ENCODE results near the gene CAPZA1.

The CAPZA1 gene

GRCh38 chr1:112589766-112590165 is 29.9 kb upstream of the CAPZA1 start:
- TF ChIP-seq, protein P1, sequence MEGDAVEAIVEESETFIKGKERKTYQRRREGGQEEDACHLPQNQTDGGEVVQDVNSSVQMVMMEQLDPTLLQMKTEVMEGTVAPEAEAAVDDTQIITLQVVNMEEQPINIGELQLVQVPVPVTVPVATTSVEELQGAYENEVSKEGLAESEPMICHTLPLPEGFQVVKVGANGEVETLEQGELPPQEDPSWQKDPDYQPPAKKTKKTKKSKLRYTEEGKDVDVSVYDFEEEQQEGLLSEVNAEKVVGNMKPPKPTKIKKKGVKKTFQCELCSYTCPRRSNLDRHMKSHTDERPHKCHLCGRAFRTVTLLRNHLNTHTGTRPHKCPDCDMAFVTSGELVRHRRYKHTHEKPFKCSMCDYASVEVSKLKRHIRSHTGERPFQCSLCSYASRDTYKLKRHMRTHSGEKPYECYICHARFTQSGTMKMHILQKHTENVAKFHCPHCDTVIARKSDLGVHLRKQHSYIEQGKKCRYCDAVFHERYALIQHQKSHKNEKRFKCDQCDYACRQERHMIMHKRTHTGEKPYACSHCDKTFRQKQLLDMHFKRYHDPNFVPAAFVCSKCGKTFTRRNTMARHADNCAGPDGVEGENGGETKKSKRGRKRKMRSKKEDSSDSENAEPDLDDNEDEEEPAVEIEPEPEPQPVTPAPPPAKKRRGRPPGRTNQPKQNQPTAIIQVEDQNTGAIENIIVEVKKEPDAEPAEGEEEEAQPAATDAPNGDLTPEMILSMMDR (IDR thresholded peaks at IDR 0.05; ENCODE audit: control insufficient read depth, insufficient read depth, low read depth, low read length, missing control alignments) = no peak
- no peak overlapping the region for H3K4me3 ChIP-seq (ENCODE audit: control insufficient read depth, low read depth, low read length)
- no peak for DNase-seq (ENCODE audit: low read depth)

DNA sequence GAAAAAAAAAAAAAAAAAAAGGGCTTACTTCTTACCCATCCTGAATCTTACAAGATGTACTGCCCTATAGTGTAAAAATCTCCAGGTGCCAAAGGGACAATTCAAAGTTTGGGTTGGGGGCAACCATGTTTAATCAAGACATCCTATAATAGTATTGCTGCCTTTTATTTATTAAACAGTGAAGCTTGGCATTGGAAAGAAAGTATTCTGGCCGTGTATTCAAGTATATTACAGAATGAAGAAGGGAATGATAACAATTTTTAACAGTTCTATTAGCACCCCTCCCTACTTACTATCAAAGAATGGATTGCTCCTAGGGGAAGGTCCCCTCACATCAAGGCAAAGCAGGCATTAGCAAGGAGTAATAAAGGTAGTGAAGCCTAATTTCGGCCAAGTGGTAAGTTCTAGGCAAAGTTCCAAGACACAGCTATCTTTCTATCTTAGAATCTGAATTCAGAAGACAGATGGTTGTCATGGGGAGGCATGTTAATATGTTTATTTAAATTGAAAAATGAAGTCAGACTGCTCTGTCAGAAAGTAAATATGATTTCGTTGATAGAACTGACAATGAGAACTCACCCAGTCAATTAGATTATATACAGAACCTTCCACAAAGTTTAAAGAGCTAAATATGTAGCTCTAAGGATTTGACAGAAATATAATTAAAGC is 25.3 kb upstream of the CAPZA1 start:
- no peak overlapping the region for H3K4me3 ChIP-seq (ENCODE audit: control insufficient read depth, low read depth, low read length)
- TF ChIP-seq, protein P1 (IDR thresholded peaks at IDR 0.05; ENCODE audit: control insufficient read depth, insufficient read depth, low read depth, low read length, missing control alignments) = no peak
- no peak for DNase-seq (ENCODE audit: low read depth)

GRCh38 chr1:112599477-112599876 is 20.2 kb upstream of the CAPZA1 start:
- DNase-seq (ENCODE audit: low read depth) = no peak
- TF ChIP-seq, protein P1 (IDR thresholded peaks at IDR 0.05; ENCODE audit: control insufficient read depth, insufficient read depth, low read depth, low read length, missing control alignments) = no peak
- no peak overlapping the region for H3K4me3 ChIP-seq (ENCODE audit: control insufficient read depth, low read depth, low read length)

DNA sequence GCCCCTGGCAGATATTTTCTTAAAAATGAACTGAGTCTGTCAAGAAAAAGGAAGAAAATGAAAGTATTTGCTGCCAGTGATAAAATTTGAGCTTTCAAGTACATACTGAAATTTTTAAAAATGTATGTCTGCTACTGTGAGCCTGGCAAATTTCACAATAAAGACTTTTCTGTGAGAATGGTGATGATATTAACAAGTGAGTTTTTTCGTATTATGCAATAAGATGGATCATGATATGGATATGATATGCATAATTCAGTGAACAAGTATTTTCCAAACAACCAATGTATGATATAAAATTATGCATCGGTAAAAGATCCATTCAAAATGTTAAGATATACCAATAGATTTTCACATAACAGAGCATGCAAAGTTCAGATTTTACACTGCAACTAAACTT is 16.6 kb upstream of the CAPZA1 start:
- no peak overlapping the region for H3K4me3 ChIP-seq (ENCODE audit: control insufficient read depth, low read depth, low read length)
- TF ChIP-seq, protein P1 (IDR thresholded peaks at IDR 0.05; ENCODE audit: control insufficient read depth, insufficient read depth, low read depth, low read length, missing control alignments) = no peak
- DNase-seq (ENCODE audit: low read depth) = no peak

- DNase-seq (ENCODE audit: low read depth) = no peak
- TF ChIP-seq, protein P1 (IDR thresholded peaks at IDR 0.05; ENCODE audit: control insufficient read depth, insufficient read depth, low read depth, low read length, missing control alignments) = no peak
- H3K4me3 ChIP-seq (ENCODE audit: control insufficient read depth, low read depth, low read length) = no peak overlapping the region
Measured at GRCh38 chr1:112603541-112603940, 16.1 kb upstream of the CAPZA1 start.

- no peak for DNase-seq (ENCODE audit: low read depth)
- TF ChIP-seq, protein P1 (IDR thresholded peaks at IDR 0.05; ENCODE audit: control insufficient read depth, insufficient read depth, low read depth, low read length, missing control alignments) = no peak
- no peak overlapping the region for H3K4me3 ChIP-seq (ENCODE audit: control insufficient read depth, low read depth, low read length)
Measured at GRCh38 chr1:112605633-112606327, 13.9 kb upstream of the CAPZA1 start.
